ENCODE measurements around the gene DNAH17. TPM values are rescaled to one million over a fixed set of nuclear protein-coding genes. Genes with fewer than 3 reads are reported as not detected.

The DNAH17 gene
- total RNA-seq, 2 donors from 2014 or later = not detected

- Histone ChIP-seq H3K4me3 (no peak overlapping the region), H3K9me3 (no peaks in the 10 kb centered on the region), H3K4me1 (no peaks in the 10 kb centered on the region), H3K27ac (no peak overlapping the region), H3K36me3 (replicated peaks in 1 of 2; ENCODE audit: insufficient read depth in 1 of 2, low read depth in 2 of 2) (no peaks in the 10 kb centered on the region), H3K27me3 (no peaks in the 10 kb centered on the region)
- WGBS, 2 donors = 43 to 54% methylated on average over 8 to 21 of the region's 21 CpGs
- ATAC-seq = no peak
- peak in 2 of 4 donors; percentile 32 to 38 for DNase-seq
- intact Hi-C loops (cut with DNase I) = no loop called here
- TF ChIP-seq CTCF (IDR thresholded peaks at IDR 0.05) = no peak
- no peak for TF ChIP-seq POLR2A (IDR thresholded peaks at IDR 0.05)
Observed at GRCh38 chr17:78432226-78433012, 144.8 kb downstream of the DNAH17 start.

GRCh38 chr17:78431692-78431958 lies 145.6 kb downstream of the DNAH17 start:
- no peak overlapping the region for H3K4me3 ChIP-seq
- H3K36me3 ChIP-seq (replicated peaks in 1 of 2; ENCODE audit: insufficient read depth in 1 of 2, low read depth in 2 of 2) = peaks cover 0 to 6% of the 10 kb centered on the region in 2 donors
- H3K4me1 ChIP-seq = no peaks in the 10 kb centered on the region
- DNase-seq (no peak), ATAC-seq (no peak)
- 69 to 74% methylated on average over 11 of the region's 11 CpGs for WGBS, 2 donors
- H3K9me3 ChIP-seq = no peaks in the 10 kb centered on the region
- TF ChIP-seq POLR2A (IDR thresholded peaks at IDR 0.05) = no peak
- no peak for TF ChIP-seq CTCF (IDR thresholded peaks at IDR 0.05)
- no peaks in the 10 kb centered on the region for H3K27me3 ChIP-seq
- intact Hi-C loops (cut with DNase I) = no loop called here
- no peak overlapping the region for H3K27ac ChIP-seq

- Histone ChIP-seq H3K36me3 (replicated peaks in 1 of 2; ENCODE audit: insufficient read depth in 1 of 2, low read depth in 2 of 2) (peaks cover 0 to 8% of the 10 kb centered on the region in 2 donors), H3K9me3 (no peaks in the 10 kb centered on the region), H3K4me3 (no peak overlapping the region), H3K4me1 (no peaks in the 10 kb centered on the region), H3K27me3 (no peaks in the 10 kb centered on the region), H3K27ac (no peak overlapping the region)
- no peak for TF ChIP-seq CTCF (IDR thresholded peaks at IDR 0.05)
- no peak for TF ChIP-seq POLR2A (IDR thresholded peaks at IDR 0.05)
- intact Hi-C loops (cut with DNase I) = no loop called here
- no peak for ATAC-seq
- 49 to 60% methylated on average over 20 of the region's 20 CpGs for WGBS, 2 donors
- no peak for DNase-seq
Observed at GRCh38 chr17:78430892-78431691, 146.1 kb downstream of the DNAH17 start.

GRCh38 chr17:78429618-78429995 lies 147.6 kb downstream of the DNAH17 start:
- Histone ChIP-seq H3K4me1 (no peaks in the 10 kb centered on the region), H3K27me3 (no peaks in the 10 kb centered on the region), H3K36me3 (replicated peaks in 1 of 2; ENCODE audit: insufficient read depth in 1 of 2, low read depth in 2 of 2) (peaks cover 0 to 8% of the 10 kb centered on the region in 2 donors), H3K27ac (no peak overlapping the region), H3K9me3 (no peaks in the 10 kb centered on the region), H3K4me3 (no peak overlapping the region)
- ATAC-seq (no peak), DNase-seq (no peak)
- TF ChIP-seq POLR2A (IDR thresholded peaks at IDR 0.05) (no peak), CTCF (IDR thresholded peaks at IDR 0.05) (no peak)
- 74 to 75% methylated on average over 9 to 10 of the region's 10 CpGs for WGBS, 2 donors
- intact Hi-C loops (cut with DNase I) = loop anchor here (10.0 kb wide), 1 partner anchor 315 kb away; no protein-coding TSS in a partner anchor
